Activated T-helper 2 cell treated with anti-CD3 and anti-CD28 coated beads, Interferon-gamma antibody, Interleukin-2, Interleukin-4, amounts not matched to agents 10 μg/mL and 5 μg/mL and 100 μg/mL, durations not matched to agents 14 hours and 24 hours and 36 hours (primary cell): ENCODE results near the gene SH3RF3. TPM values are rescaled to one million over a fixed set of nuclear protein-coding genes. Genes with fewer than 3 reads are reported as not detected.

Experiments used
- DNase-seq: peaks from one replicate; pipeline ENCODE4 v3.0.0; 2021; ENCODE audit warnings: low spot score
- H3K27ac Mint-ChIP-seq: one replicate; pipeline ENCODE4 v1.8.0; 2021; ENCODE audit warnings: mixed read lengths
- H3K27me3 Mint-ChIP-seq: one replicate; pipeline ENCODE4 v1.8.0; 2021; ENCODE audit warnings: low read depth, mixed read lengths
- H3K36me3 Mint-ChIP-seq: one replicate; pipeline ENCODE4 v1.8.0; 2021; ENCODE audit warnings: low read depth, mixed read lengths
- H3K4me1 Mint-ChIP-seq: one replicate; pipeline ENCODE4 v1.8.0; 2021; ENCODE audit warnings: low read depth, mixed read lengths
- H3K4me3 Mint-ChIP-seq: one replicate; pipeline ENCODE4 v1.8.0; 2021; ENCODE audit warnings: low read depth, mild to moderate bottlenecking, moderate library complexity, mixed read lengths
- H3K9me3 Mint-ChIP-seq: one replicate; pipeline ENCODE4 v1.8.0; 2021; ENCODE audit warnings: mixed read lengths
- intact Hi-C: fragments of 100-400 bp; cut with micrococcal nuclease; formaldehyde crosslinking; loops from one replicate; pipeline ENCODE4 v1.15.1; 2023
- total RNA-seq: library from RNA; stranded (reverse); gene quantifications from 2 replicates; pipeline ENCODE4 v1.2.3, GENCODE V29; 2022

The SH3RF3 gene
- total RNA-seq, 1 donor from 2014 or later, result 0.78 TPM

DNA sequence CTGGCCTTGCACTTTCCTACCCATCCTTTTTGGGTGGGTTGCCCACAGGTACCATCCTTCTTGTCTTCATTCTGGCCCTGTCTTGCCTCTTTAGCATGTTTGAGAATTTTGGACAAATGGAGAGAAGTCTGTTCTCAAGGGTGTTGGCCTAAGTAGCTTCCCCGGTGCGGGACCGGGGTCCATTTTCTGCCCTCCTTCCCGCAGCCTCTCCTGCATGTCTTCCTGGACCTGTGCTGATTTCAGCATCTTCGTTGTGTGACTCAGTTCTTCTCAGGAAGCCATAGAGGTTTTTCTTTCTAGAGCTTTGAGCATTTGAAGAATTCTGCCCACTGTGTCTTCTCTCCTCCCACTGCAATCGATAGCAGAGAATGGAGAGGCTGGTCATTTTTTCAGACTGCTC lies 172.7 kb downstream of the SH3RF3 start:
- H3K27ac Mint-ChIP-seq, result no peak overlapping the region
- H3K36me3 Mint-ChIP-seq, result no peaks in the 10 kb centered on the region
- intact Hi-C loops, result no loop called here
- H3K27me3 Mint-ChIP-seq, result peaks cover 3% of the 10 kb centered on the region
- H3K4me1 Mint-ChIP-seq, result no peaks in the 10 kb centered on the region
- H3K4me3 Mint-ChIP-seq, result no peak overlapping the region
- no peak for DNase-seq
- H3K9me3 Mint-ChIP-seq, result no peaks in the 10 kb centered on the region

DNA sequence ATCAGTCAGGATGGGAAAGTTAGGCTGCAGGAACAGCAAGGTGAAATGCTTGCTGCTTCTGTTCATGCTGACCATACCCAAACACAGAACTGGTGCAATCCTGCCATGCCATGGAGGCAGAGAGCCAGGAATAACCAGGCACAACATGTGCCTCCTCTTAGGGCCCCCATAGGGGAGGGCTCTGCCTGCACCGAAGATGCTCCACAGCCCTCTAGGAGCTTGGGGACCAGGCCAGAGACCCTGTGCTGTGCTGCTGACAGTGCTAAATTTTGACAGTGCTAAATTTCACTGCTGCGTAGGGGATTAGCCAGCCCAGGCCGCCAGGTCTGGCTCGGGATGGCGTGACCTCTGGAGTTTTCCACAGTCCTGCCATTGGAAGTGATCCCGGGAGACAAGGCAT lies 173.3 kb downstream of the SH3RF3 start:
- no peaks in the 10 kb centered on the region for H3K4me1 Mint-ChIP-seq
- H3K27me3 Mint-ChIP-seq, result peaks cover 3% of the 10 kb centered on the region
- H3K9me3 Mint-ChIP-seq, result no peaks in the 10 kb centered on the region
- H3K36me3 Mint-ChIP-seq, result no peaks in the 10 kb centered on the region
- DNase-seq, result no peak
- intact Hi-C loops, result no loop called here
- H3K4me3 Mint-ChIP-seq, result no peak overlapping the region
- H3K27ac Mint-ChIP-seq, result no peak overlapping the region

DNA sequence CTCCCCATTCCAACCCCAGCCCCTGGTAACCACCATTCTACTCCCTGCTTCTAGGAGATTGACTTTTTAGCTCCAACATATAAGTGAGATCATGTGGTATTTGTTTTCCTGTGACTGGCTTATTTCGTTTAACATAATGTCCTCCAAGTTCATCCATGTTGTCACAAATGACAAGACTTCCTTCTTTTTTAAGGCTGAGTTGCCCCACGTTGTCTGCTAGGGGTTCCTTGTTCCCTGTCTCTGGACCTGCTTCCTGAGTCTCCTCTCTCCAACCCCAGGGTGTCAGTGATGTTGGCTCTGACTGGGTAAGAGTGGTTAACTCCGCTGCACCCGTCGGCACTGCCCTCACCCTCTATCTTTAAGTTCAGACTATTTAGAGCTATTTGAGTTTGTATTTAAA lies 175.2 kb downstream of the SH3RF3 start:
- Mint-ChIP-seq H3K36me3 (no peaks in the 10 kb centered on the region), H3K9me3 (no peaks in the 10 kb centered on the region), H3K4me3 (no peak overlapping the region), H3K27ac (no peak overlapping the region), H3K27me3 (peaks cover 3% of the 10 kb centered on the region), H3K4me1 (no peaks in the 10 kb centered on the region)
- intact Hi-C loops, result no loop called here
- no peak for DNase-seq

DNA sequence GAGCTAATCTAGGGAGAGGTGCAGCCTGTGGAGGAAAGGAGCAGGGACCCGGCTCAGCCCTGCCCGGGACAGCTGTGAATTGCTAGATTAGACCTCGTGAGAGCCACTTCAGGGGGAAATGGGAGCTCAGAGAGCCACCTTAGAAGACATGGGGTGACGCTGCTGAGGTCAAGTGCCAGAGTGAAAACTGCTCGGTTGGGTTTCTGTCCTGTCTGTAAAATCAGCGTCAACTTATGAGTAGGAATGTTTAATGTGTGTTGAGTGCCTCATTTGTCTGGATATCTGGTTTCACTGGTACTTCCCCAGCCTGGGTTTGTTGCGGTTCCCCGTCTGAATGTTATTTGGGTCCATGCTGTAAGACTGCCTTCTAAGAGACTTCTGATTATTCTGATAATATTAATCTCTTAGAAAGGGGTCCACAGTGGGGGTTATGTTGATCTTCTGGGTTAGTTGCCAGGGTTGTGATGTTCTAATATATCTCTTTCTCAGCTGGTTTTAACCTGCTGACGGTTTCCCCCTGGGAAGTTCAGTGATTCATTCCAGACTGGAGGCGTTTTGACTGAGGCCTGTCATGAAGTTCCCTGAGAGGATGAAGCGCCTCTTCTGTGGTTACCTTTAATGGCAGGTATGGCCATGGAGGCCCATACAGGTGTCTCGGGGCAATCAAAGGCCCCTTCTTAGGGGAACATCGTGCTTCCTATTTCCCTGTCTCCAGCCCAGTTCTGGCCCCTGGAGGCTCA lies 175.9 kb downstream of the SH3RF3 start:
- H3K4me3 Mint-ChIP-seq, result no peak overlapping the region

DNA sequence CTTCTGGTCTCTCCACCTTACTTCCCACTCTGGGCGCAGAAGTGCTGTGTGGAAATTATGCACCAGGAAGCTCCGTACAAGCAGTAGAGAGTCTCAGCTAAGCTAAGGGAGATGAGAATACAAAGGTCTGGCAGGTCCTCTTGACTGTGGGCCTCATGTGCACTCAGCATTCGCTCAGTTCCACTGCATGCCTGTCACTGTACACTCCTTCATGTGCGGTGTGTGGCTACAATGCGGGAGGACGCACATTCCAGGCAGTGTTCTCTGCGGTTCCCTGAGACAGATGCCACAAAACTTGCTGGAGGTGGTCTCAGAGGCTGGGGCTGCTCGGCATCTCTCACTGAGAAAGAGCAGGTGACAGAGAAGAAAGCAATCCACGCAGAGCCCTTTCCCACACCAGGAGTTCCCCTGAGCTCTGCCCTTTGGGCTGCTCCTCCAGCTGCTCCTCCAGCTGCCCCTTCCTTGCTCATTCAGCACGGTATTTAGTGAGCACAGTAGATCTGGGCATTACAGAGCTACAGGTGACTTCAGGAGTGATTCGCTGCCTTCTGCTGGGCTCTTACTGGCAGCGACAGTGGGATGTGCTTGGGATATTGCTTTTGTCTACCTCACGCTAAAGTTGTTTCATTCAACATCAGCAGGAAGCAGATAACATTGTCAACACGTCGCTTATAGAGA lies 176.6 kb downstream of the SH3RF3 start:
- Mint-ChIP-seq H3K27me3 (peaks cover 3% of the 10 kb centered on the region), H3K36me3 (no peaks in the 10 kb centered on the region), H3K27ac (no peak overlapping the region), H3K9me3 (no peaks in the 10 kb centered on the region), H3K4me1 (no peaks in the 10 kb centered on the region), H3K4me3 (no peak overlapping the region)
- intact Hi-C loops, result no loop called here
- no peak for DNase-seq

More for the DNA sequence above, 175.9 kb downstream of the SH3RF3 start:
- Mint-ChIP-seq H3K36me3 (no peaks in the 10 kb centered on the region), H3K27me3 (peaks cover 3% of the 10 kb centered on the region), H3K27ac (no peak overlapping the region), H3K4me1 (no peaks in the 10 kb centered on the region), H3K9me3 (no peaks in the 10 kb centered on the region)
- no peak for DNase-seq
- intact Hi-C loops, result no loop called here

DNA sequence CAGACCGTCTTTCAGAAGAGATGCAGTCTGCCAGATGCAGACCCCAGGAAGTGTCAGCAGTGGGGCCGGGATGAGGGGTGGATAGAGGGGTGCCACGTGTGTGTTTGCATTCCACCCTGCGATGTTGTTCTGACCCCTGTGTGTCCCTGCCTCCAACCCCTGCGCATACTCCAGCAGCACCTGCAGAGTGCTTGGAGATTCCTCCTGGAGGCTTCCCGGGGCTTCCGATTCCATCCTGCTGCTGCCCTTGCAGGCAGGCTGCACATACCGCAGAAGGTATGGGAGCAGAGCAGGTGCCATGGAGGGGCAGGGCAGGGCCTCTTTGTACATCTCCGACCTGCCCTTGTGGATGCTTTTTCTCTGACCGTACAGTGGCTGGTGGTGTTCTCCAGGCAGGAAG lies 177.2 kb downstream of the SH3RF3 start:
- Mint-ChIP-seq H3K36me3 (no peaks in the 10 kb centered on the region), H3K4me1 (no peaks in the 10 kb centered on the region), H3K4me3 (no peak overlapping the region), H3K9me3 (no peaks in the 10 kb centered on the region), H3K27me3 (peaks cover 3% of the 10 kb centered on the region), H3K27ac (no peak overlapping the region)
- DNase-seq, result no peak
- intact Hi-C loops, result no loop called here

DNA sequence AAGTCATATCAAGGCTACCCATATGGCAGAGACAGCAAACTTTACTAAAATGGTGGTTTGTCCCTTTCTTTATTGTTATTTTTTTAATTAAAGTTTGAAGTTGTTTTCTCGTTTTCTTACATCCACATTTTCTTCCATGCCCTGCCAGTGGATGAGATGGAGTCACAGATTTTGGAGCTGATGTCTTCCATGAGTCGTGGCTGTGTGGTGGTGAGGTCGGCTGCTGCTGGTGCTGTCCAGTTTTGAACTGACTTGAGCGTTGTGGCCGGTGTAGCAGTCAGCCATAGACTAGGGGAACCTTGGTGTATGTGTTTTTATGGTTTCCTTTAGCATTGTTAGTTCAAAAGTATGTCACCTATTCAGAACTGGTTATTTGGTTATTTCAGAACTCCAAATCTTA lies 182.8 kb downstream of the SH3RF3 start:
- intact Hi-C loops, result no loop called here
- Mint-ChIP-seq H3K4me1 (peaks cover 2% of the 10 kb centered on the region), H3K4me3 (no peak overlapping the region), H3K9me3 (no peaks in the 10 kb centered on the region), H3K36me3 (no peaks in the 10 kb centered on the region), H3K27me3 (peaks cover 15% of the 10 kb centered on the region), H3K27ac (no peak overlapping the region)
- no peak for DNase-seq

DNA sequence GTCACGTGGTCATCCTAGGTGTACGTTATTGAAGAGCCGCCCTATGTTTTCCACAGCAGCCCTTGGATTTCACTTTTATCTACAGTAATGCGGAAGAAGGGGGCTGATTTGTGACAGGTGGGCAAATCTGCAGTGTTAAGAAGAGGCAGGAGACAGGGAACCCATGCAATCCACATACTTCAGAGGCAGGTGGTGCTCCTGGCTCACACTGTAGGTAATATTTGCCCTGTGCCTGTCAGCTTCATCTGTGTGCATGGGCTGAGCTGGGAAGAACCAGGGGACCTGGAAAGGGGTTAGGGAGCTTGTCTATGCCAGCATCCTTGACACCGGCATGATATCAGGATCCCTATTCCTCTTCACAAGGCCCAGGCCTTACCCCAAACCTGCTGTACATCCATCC lies 183.9 kb downstream of the SH3RF3 start:
- DNase-seq, result no peak
- intact Hi-C loops, result no loop called here
- no peaks in the 10 kb centered on the region for H3K36me3 Mint-ChIP-seq
- H3K9me3 Mint-ChIP-seq, result no peaks in the 10 kb centered on the region
- peaks cover 15% of the 10 kb centered on the region for H3K27me3 Mint-ChIP-seq
- peaks cover 2% of the 10 kb centered on the region for H3K4me1 Mint-ChIP-seq
- H3K4me3 Mint-ChIP-seq, result no peak overlapping the region
- H3K27ac Mint-ChIP-seq, result no peak overlapping the region

DNA sequence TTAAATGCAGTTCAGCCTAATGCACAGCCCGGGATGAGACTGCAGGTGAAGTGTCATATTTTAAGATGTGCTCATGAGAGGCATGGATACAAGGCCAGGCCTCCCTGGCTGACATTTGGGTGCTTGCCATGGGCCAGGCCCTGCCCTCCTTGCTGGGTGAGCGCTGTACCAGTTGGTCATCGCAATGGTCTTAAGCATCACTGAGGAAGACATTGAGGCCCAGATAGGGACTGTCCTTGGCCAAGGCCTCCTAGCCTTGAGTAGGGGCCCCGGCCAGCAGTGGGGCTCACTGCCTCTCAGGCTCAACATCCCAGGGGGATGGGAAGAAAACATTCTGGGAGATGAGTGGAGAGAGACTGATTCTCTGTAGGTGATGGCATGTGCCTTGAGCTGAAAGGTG lies 184.3 kb downstream of the SH3RF3 start:
- H3K4me3 Mint-ChIP-seq, result no peak overlapping the region
- H3K36me3 Mint-ChIP-seq, result no peaks in the 10 kb centered on the region
- no peak for DNase-seq
- H3K4me1 Mint-ChIP-seq, result peaks cover 2% of the 10 kb centered on the region
- H3K27ac Mint-ChIP-seq, result no peak overlapping the region
- intact Hi-C loops, result no loop called here
- peaks cover 15% of the 10 kb centered on the region for H3K27me3 Mint-ChIP-seq
- no peaks in the 10 kb centered on the region for H3K9me3 Mint-ChIP-seq

DNA sequence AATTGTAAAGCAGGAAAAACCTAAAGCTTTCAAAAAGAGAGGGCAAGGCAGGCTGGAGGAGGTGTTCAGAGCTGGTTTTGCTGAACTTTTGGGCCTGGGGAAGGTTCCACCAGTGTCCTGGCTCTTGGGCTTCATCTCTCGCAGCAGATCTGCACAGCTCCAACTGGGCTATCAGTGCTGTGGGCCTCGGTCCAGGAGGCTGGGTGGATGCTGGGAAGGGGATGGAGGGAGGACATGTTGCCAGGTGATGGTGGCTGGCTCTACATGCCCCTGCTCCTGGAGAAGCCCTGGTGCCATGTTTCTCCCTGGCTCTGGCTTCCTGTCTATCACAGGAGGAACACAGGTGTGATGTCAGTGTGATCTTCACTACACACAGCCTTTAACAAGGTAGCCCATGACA lies 187.1 kb downstream of the SH3RF3 start:
- Mint-ChIP-seq H3K4me1 (peaks cover 7% of the 10 kb centered on the region), H3K27me3 (peaks cover 24% of the 10 kb centered on the region), H3K4me3 (no peak overlapping the region), H3K36me3 (no peaks in the 10 kb centered on the region), H3K27ac (no peak overlapping the region), H3K9me3 (no peaks in the 10 kb centered on the region)
- intact Hi-C loops, result no loop called here
- DNase-seq, result no peak

DNA sequence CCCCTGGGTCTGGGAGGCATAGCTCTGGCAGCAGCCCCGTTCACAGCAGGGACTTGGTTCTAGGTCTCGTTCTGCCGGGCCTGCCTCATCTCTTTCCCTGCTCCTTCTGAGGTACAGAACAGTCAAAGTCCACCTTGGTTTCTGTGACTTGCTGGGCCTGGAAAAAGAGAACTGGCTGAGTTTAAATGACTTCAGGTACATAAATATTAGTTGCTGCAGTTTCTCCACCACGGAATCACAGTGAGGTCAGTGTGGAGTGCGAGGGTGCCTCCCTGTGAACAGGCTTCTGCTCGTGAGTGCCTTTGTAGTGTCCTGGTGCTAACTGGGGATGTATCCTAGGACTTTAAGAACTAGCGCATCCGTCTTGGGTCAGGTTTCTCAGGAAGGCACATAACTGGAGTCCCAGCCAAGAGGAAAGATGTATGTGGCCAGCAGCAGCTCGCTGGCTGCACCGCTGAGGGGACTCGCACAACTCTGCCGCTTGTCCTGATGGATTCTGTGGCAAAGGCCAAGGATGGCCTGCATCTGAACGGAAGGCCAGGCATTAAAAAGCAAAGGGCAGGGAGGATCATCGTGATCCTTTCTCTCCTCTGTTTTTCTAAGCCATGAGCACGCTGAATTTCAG lies 188.6 kb downstream of the SH3RF3 start:
- Mint-ChIP-seq H3K4me1 (peaks cover 7% of the 10 kb centered on the region), H3K27ac (no peak overlapping the region), H3K36me3 (no peaks in the 10 kb centered on the region), H3K9me3 (no peaks in the 10 kb centered on the region), H3K27me3 (peaks cover 24% of the 10 kb centered on the region), H3K4me3 (no peak overlapping the region)
- intact Hi-C loops, result no loop called here
- no peak for DNase-seq

DNA sequence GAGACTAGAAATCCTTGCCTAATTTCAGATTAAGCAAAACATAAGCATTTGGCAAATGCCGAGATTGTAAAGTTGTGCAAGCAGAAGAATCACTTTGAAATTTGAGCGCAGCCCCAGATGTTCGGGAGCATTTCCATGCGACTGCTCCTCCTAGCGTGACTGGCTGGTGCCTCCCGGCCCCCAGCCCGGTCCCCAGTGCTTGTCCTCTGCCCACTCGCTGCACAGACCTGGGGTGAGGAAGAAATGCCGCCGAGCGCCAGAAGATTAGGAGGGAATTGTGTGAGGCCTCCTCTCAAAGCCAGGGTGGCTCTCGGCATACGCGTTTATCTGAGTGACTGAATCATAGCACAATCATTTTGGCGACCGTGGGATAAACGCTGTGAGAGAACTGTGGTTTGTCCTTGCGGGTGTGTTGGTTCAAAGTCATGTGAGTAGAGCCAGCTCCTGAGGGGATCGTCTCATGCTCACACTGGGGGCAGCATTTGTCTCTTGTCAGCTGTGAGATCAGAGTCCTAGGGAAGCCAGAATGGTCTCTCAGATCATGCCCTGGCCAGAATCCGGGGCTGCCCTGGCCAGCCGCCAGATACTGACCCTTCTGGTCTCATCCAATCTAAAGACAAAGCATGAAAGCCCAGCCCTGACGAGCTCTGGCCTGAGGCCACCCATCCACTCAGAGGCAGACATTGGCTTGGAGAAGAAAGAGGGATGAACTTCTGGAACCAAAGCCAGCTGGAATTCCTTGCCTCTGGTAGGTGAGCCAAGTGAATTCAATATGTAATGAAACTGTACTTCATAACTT lies 189.3 kb downstream of the SH3RF3 start:
- no peak overlapping the region for H3K4me3 Mint-ChIP-seq
- peaks cover 7% of the 10 kb centered on the region for H3K4me1 Mint-ChIP-seq
- H3K9me3 Mint-ChIP-seq, result no peaks in the 10 kb centered on the region
- no peak for DNase-seq
- H3K27me3 Mint-ChIP-seq, result peaks cover 27% of the 10 kb centered on the region
- no peaks in the 10 kb centered on the region for H3K36me3 Mint-ChIP-seq
- no peak overlapping the region for H3K27ac Mint-ChIP-seq
- intact Hi-C loops, result no loop called here

DNA sequence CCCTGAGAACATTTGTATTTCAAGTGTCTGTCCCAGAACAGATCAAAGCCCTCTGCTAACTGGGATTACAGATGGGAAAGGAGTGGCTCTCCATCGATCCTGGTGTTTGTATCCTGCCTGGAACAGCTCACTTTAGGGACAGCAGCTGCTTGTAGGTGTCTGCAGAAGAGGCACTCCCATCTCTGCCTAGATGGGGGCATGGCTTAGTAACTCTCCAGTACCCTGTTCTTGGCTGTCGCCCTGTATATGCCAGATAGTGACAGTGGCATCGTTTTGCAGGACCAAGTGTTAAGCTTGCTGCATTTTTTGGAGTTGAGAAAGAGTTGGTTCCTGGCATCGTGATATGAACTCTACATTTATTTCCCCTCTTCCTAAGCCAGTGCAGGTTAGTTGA lies 189.9 kb downstream of the SH3RF3 start:
- no peak overlapping the region for H3K4me3 Mint-ChIP-seq
- H3K36me3 Mint-ChIP-seq, result no peaks in the 10 kb centered on the region
- intact Hi-C loops, result no loop called here
- peaks cover 26% of the 10 kb centered on the region for H3K27me3 Mint-ChIP-seq
- DNase-seq, result no peak
- H3K9me3 Mint-ChIP-seq, result no peaks in the 10 kb centered on the region
- H3K27ac Mint-ChIP-seq, result no peak overlapping the region
- H3K4me1 Mint-ChIP-seq, result peaks cover 7% of the 10 kb centered on the region
